Naive thymus-derived CD4-positive, alpha-beta T cell (primary cell): ENCODE measurements around the gene HS6ST3. TPM values are rescaled to one million over a fixed set of nuclear protein-coding genes. Genes with fewer than 3 reads are reported as not detected.

ENCODE experiments used
- ATAC-seq: fragments of 150-1000 bp; cut with Tn5 transposase; 2 replicates; pipeline ENCODE4 v1.10.0; 2021; ENCODE audit warnings: mild to moderate bottlenecking, moderate library complexity
- CTCF ChIA-PET: fragments of 350-600 bp; sonication (Branson Sonifier 250); formaldehyde crosslinking; loops from one replicate; lab custom pipeline; 2021; ENCODE audit warnings: antibody characterized with exemption; lab: Charles Lee
- POLR2A ChIA-PET: fragments of 350-600 bp; sonication (Branson Sonifier 250); formaldehyde crosslinking; loops from one replicate; lab custom pipeline; 2021; ENCODE audit warnings: antibody characterized with exemption, inconsistent platforms; lab: Charles Lee
- DNase-seq, 9 donors: peaks; one replicate each; pipeline versions ENCODE4 v3.0.0 to v3.0.0-alpha.2; 2020 to 2022; ENCODE audit warnings: mixed read lengths in 1 of 9
- H3K27ac ChIP-seq: one replicate; pipeline ENCODE4 v1.7.0; 2013; ENCODE audit warnings: mild to moderate bottlenecking, low read depth, low read length, moderate library complexity
- H3K27me3 ChIP-seq, 2 donors: one replicate each; pipeline ENCODE4 v1.7.0; 2013; ENCODE audit warnings: low read length in 2 of 2, mild to moderate bottlenecking in 2 of 2, moderate library complexity in 2 of 2; ENCODE audit not compliant: control insufficient read depth in 2 of 2, insufficient read depth in 2 of 2
- H3K36me3 ChIP-seq, 3 experiments: 1 replicate in 2 of 3; 2 replicates in 1 of 3; pipeline ENCODE4 v1.7.0; 2013; ENCODE audit warnings: low read length in 3 of 3, mild to moderate bottlenecking in 3 of 3, moderate library complexity in 1 of 3; ENCODE audit not compliant: insufficient read depth in 3 of 3, control insufficient read depth in 2 of 3
- H3K4me1 ChIP-seq, 2 donors: one replicate each; pipeline ENCODE4 v1.7.0; 2013; ENCODE audit warnings: low read length in 2 of 2, mild to moderate bottlenecking in 2 of 2, moderate library complexity in 1 of 2; ENCODE audit not compliant: control insufficient read depth in 2 of 2, insufficient read depth in 2 of 2
- H3K4me3 ChIP-seq: 2 replicates; pipeline ENCODE4 v1.7.0; 2013; ENCODE audit warnings: mild to moderate bottlenecking, low read length
- H3K9me3 ChIP-seq, 3 experiments: 1 replicate in 2 of 3; 2 replicates in 1 of 3; pipeline ENCODE4 v1.7.0; 2013; ENCODE audit warnings: low read length in 3 of 3; ENCODE audit not compliant: control insufficient read depth in 2 of 3
- H3K27ac Mint-ChIP-seq, 9 donors: one replicate each; pipeline ENCODE4 v1.8.0; 2020 to 2022; ENCODE audit warnings: mixed read lengths in 9 of 9, mild to moderate bottlenecking in 8 of 9, moderate library complexity in 5 of 9, inconsistent platforms in 2 of 9
- H3K27me3 Mint-ChIP-seq, 5 donors: one replicate each; pipeline ENCODE4 v1.8.0; 2021 to 2022; ENCODE audit warnings: mixed read lengths in 5 of 5, mild to moderate bottlenecking in 1 of 5
- H3K36me3 Mint-ChIP-seq, 5 donors: one replicate each; pipeline ENCODE4 v1.8.0; 2020 to 2022; ENCODE audit warnings: mixed read lengths in 5 of 5, mild to moderate bottlenecking in 3 of 5, inconsistent platforms in 1 of 5
- H3K4me1 Mint-ChIP-seq, 7 donors: one replicate each; pipeline ENCODE4 v1.8.0; 2020 to 2022; ENCODE audit warnings: mixed read lengths in 7 of 7, mild to moderate bottlenecking in 3 of 7, inconsistent platforms in 1 of 7
- H3K4me3 Mint-ChIP-seq, 10 donors: one replicate each; pipeline ENCODE4 v1.8.0; 2020 to 2022; ENCODE audit warnings: mild to moderate bottlenecking in 10 of 10, mixed read lengths in 10 of 10, moderate library complexity in 6 of 10, inconsistent platforms in 2 of 10
- H3K9me3 Mint-ChIP-seq, 11 donors: one replicate each; pipeline ENCODE4 v1.8.0; 2020 to 2022; ENCODE audit warnings: mixed read lengths in 11 of 11, mild to moderate bottlenecking in 4 of 11, inconsistent platforms in 1 of 11, moderate library complexity in 1 of 11
- intact Hi-C, 2 donors: fragments of 100-400 bp; cut with micrococcal nuclease; formaldehyde crosslinking; loops; one replicate each; pipeline ENCODE4 v1.15.1; 2023
- polyA plus RNA-seq, 2 donors: library from polyadenylated mRNA; unstranded; fragments of 300-500 nt; fragmentation: Illumina TruSeq; gene quantifications; one replicate each; pipeline ENCODE4 v1.2.3, GENCODE V29; 2021
- total RNA-seq, 6 experiments: library from RNA in 5 of 6; stranded (reverse) in 5 of 6; gene quantifications; 1 replicate in 5 of 6; 2 replicates in 1 of 6; pipeline ENCODE4 v1.2.3 and lab custom pipeline; 2021 to 2026

The HS6ST3 gene
- total and polyA plus RNA-seq, 7 experiments from 2014 or later = not detected

DNA sequence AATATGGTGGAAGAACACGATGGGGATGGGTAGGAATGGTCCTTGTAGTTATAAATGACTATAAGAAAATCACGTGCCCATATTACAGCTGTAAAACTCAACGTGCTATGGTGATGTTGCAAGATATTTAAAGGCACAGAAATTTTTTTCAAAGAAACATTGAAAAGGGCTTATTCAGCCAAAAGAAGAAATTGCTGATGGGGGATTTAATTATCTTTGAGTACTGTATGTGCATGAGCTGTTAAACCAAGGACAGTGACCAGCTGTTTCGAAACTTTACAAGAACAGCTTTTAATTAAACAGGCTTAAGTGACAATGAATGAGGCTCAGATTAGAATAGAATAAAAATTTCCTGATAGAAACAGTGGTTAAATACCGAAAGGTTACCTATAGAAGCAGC, 339.0 kb downstream of the HS6ST3 start:
- CTCF ChIA-PET = no interaction called here
- Mint-ChIP-seq H3K9me3 (peaks cover 3 to 26% (median 6%) of the 10 kb centered on the region in 11 donors), H3K4me1 (no peaks in the 10 kb centered on the region)

DNA sequence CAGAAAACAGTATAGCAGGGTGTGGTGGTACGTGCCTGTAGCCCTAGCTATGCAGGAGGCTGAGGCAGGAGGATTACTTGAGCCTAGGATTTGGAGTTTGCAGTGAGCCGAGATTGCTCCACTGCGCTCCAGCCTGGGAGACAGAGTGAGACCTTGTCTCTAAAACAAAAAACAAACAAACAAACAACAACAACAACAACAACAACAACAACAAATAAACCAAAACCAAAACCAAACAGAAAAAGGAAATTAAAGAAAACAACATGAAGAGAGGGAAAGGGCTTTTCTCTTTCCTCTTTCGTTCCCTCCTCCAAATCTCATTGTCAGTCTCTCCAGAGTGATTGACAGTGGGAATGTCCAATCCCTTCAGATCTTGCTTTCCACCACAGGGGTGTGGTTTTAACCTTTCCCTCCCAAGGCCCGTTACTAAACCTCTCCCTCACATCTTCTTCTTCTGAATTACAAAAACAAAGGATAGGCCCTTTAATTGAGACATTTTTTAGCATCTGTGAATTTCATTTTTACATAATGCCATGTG, 341.2 kb downstream of the HS6ST3 start:
- Mint-ChIP-seq H3K9me3 (peaks cover 3 to 23% (median 12%) of the 10 kb centered on the region in 11 donors), H3K27me3 (no peaks in the 10 kb centered on the region), H3K4me3 (no peak overlapping the region), H3K27ac (no peak overlapping the region), H3K4me1 (no peaks in the 10 kb centered on the region), H3K36me3 (no peaks in the 10 kb centered on the region)
- no peaks in the 10 kb centered on the region for H3K4me1 ChIP-seq
- ATAC-seq (no peak), DNase-seq (no peak)
- no peak overlapping the region for H3K27ac ChIP-seq
- H3K27me3 ChIP-seq = no peaks in the 10 kb centered on the region
- H3K36me3 ChIP-seq = no peaks in the 10 kb centered on the region
- CTCF ChIA-PET = no interaction called here
- no peak overlapping the region for H3K4me3 ChIP-seq
- POLR2A ChIA-PET = no interaction called here
- intact Hi-C loops = no loop called here
- no peaks in the 10 kb centered on the region for H3K9me3 ChIP-seq

More for the DNA sequence above, 339.0 kb downstream of the HS6ST3 start:
- H3K4me3 Mint-ChIP-seq = no peak overlapping the region
- Histone ChIP-seq H3K4me3 (no peak overlapping the region), H3K36me3 (no peaks in the 10 kb centered on the region), H3K27me3 (no peaks in the 10 kb centered on the region), H3K4me1 (no peaks in the 10 kb centered on the region), H3K9me3 (no peaks in the 10 kb centered on the region), H3K27ac (no peak overlapping the region)
- H3K27ac Mint-ChIP-seq = no peak overlapping the region
- no peaks in the 10 kb centered on the region for H3K36me3 Mint-ChIP-seq
- intact Hi-C loops = no loop called here
- POLR2A ChIA-PET = no interaction called here
- DNase-seq = no peak
- no peaks in the 10 kb centered on the region for H3K27me3 Mint-ChIP-seq
- no peak for ATAC-seq

DNA sequence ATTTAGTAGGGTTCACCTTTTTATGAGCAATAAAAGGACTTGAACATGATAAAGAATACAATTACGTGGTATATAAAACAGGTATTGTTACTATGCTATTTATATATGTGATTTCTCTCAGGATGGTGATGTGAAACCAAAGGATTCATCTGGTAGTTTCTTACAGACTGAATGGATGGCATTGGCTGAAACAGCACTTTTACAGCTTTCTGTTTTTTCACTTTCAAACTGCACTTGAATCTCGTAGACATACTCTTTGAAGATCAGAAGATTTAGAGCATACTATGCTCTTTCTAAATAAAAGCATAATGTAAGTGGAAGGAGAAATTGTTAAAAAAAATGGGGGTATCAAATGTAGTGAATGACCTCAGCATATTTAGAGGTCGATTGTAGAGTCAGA, 354.8 kb downstream of the HS6ST3 start:
- H3K27me3 Mint-ChIP-seq = no peaks in the 10 kb centered on the region
- no peaks in the 10 kb centered on the region for H3K36me3 ChIP-seq
- no peak overlapping the region for H3K27ac ChIP-seq
- DNase-seq (no peak), ATAC-seq (no peak)
- no peak overlapping the region for H3K4me3 Mint-ChIP-seq
- CTCF ChIA-PET = no interaction called here
- no peaks in the 10 kb centered on the region for H3K27me3 ChIP-seq
- no peaks in the 10 kb centered on the region for H3K4me1 ChIP-seq
- intact Hi-C loops = no loop called here
- no peak overlapping the region for H3K4me3 ChIP-seq
- no peaks in the 10 kb centered on the region for H3K4me1 Mint-ChIP-seq
- H3K9me3 ChIP-seq = no peaks in the 10 kb centered on the region
- no peaks in the 10 kb centered on the region for H3K36me3 Mint-ChIP-seq
- POLR2A ChIA-PET = no interaction called here
- no peak overlapping the region for H3K27ac Mint-ChIP-seq
- peaks cover 0 to 14% (median 3%) of the 10 kb centered on the region in 11 donors for H3K9me3 Mint-ChIP-seq

DNA sequence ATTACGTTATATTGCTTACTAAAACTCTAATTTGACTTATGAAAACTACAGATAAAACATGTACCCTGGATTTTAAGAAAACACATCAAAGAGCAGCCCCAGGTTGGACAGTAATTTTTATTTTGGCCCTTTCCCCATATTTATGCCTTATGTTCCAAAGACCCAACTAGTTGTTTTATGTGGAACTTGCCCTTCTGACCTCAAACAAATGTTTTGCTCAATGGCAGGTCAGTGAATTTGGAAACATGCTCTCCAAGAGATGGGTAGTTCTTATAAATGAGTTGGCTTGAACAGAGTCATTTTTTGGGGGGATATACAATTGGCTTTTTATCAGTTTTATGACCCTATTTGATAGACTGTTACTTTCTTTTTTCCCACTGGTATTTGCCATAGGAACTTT, 360.0 kb downstream of the HS6ST3 start:
- Histone ChIP-seq H3K27ac (no peak overlapping the region), H3K4me1 (no peaks in the 10 kb centered on the region), H3K27me3 (no peaks in the 10 kb centered on the region), H3K4me3 (no peak overlapping the region), H3K9me3 (no peaks in the 10 kb centered on the region), H3K36me3 (no peaks in the 10 kb centered on the region)
- H3K27me3 Mint-ChIP-seq = no peaks in the 10 kb centered on the region
- DNase-seq (no peak), ATAC-seq (no peak)
- ChIA-PET CTCF (no interaction called here), POLR2A (no interaction called here)
- H3K27ac Mint-ChIP-seq = no peak overlapping the region
- peaks cover 0 to 9% (median 0%) of the 10 kb centered on the region in 11 donors for H3K9me3 Mint-ChIP-seq
- no peaks in the 10 kb centered on the region for H3K4me1 Mint-ChIP-seq
- no peaks in the 10 kb centered on the region for H3K36me3 Mint-ChIP-seq
- intact Hi-C loops = no loop called here
- no peak overlapping the region for H3K4me3 Mint-ChIP-seq

DNA sequence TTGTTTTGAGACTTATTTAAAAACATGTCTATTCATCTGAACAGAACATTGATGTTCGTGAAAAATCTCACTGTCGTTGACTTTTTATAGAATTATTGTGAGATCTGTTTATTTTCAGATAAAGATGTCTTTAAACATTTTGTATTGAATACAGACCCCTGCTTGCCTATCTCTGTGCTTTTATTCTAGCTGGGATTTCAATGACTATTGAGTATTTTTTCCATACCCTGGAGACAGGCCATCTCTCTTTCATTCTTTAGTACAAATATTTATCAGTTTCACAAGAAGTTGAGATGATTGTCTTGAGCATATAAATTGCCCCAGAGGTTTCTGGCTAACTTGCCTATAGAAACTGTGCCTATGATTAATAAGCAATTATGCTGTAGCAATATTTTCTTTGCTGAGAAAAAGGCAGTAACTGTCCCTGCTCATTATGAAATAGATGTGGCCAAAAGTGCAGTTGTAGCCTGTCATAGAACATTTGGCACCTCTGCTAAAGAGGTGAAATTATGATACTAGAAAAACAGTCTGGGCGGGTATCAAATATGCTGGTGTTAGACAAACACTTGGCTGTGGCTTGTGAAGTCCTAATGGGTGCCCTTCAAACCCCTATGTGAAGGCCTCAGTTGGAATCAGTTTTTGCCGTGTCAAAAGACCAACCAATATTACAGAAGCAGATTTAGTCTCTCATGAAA, 360.6 kb downstream of the HS6ST3 start:
- Histone ChIP-seq H3K4me3 (no peak overlapping the region), H3K27me3 (no peaks in the 10 kb centered on the region), H3K27ac (no peak overlapping the region), H3K9me3 (no peaks in the 10 kb centered on the region), H3K4me1 (no peaks in the 10 kb centered on the region), H3K36me3 (no peaks in the 10 kb centered on the region)
- Mint-ChIP-seq H3K9me3 (peaks cover 0 to 9% (median 0%) of the 10 kb centered on the region in 11 donors), H3K4me1 (no peaks in the 10 kb centered on the region), H3K36me3 (no peaks in the 10 kb centered on the region), H3K4me3 (no peak overlapping the region), H3K27ac (no peak overlapping the region), H3K27me3 (no peaks in the 10 kb centered on the region)
- ChIA-PET POLR2A (no interaction called here), CTCF (no interaction called here)
- ATAC-seq (no peak), DNase-seq (no peak)
- intact Hi-C loops = no loop called here

DNA sequence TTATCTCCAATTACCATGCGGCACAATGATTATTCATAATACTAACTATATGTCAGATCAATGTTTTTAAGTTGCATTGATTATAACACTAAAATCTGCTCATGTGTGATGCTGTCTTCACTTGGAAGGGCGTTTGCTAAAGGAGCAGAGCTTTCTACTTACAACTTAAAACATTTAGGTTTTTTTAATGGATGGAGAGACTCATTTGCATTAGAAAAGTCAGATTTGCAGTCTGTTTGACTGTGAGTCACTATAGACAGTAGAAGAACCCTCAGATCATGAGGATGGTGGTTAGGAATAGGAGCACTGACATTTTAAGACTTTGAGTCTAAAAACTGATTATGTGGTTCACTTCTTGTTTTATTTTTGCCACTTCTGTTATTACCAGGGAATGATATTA, 364.6 kb downstream of the HS6ST3 start:
- ChIA-PET CTCF (no interaction called here), POLR2A (no interaction called here)
- Mint-ChIP-seq H3K4me1 (no peaks in the 10 kb centered on the region), H3K36me3 (no peaks in the 10 kb centered on the region), H3K9me3 (peaks cover 0 to 2% (median 0%) of the 10 kb centered on the region in 11 donors), H3K27ac (no peak overlapping the region), H3K27me3 (no peaks in the 10 kb centered on the region), H3K4me3 (no peak overlapping the region)
- H3K4me3 ChIP-seq = no peak overlapping the region
- intact Hi-C loops = no loop called here
- no peaks in the 10 kb centered on the region for H3K27me3 ChIP-seq
- H3K27ac ChIP-seq = no peak overlapping the region
- no peaks in the 10 kb centered on the region for H3K36me3 ChIP-seq
- no peak for DNase-seq
- ATAC-seq = no peak
- no peaks in the 10 kb centered on the region for H3K4me1 ChIP-seq
- no peaks in the 10 kb centered on the region for H3K9me3 ChIP-seq

DNA sequence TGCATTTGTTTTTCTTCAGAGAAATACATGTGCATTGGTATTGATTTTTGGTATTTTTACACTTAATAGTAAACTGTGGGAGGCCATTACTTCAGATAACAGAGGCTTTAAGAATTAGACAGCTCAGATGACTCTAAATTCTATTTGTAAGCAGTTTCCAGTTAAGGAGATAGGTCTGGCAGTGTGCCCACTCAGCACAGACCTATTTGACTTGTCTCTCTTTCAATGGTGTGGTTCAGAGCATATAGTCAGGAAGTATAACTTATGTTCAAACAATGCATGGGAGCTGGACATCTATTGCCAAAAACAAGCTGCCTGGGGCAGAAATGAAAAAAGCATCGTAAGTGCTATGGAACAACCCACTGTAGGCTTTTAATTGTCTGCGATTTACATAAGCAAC, 370.7 kb downstream of the HS6ST3 start:
- no peaks in the 10 kb centered on the region for H3K27me3 ChIP-seq
- no peaks in the 10 kb centered on the region for H3K36me3 ChIP-seq
- H3K27me3 Mint-ChIP-seq = no peaks in the 10 kb centered on the region
- intact Hi-C loops = no loop called here
- H3K4me1 Mint-ChIP-seq = no peaks in the 10 kb centered on the region
- CTCF ChIA-PET = no interaction called here
- H3K9me3 Mint-ChIP-seq = peaks cover 0 to 11% (median 0%) of the 10 kb centered on the region in 11 donors
- no peak overlapping the region for H3K4me3 ChIP-seq
- no peaks in the 10 kb centered on the region for H3K9me3 ChIP-seq
- H3K4me1 ChIP-seq = no peaks in the 10 kb centered on the region
- POLR2A ChIA-PET = no interaction called here
- H3K36me3 Mint-ChIP-seq = no peaks in the 10 kb centered on the region
- H3K27ac ChIP-seq = no peak overlapping the region
- ATAC-seq = no peak
- H3K4me3 Mint-ChIP-seq = no peak overlapping the region
- DNase-seq = no peak
- no peak overlapping the region for H3K27ac Mint-ChIP-seq
